C4-2B (cell line): ENCODE measurements around the gene PAQR4.

ENCODE experiments used
- ZFX ChIP-seq: fragments of 450-650 bp; IDR thresholded peaks from 2 replicates; pipeline ENCODE4 v1.6.1; 2017
- TF ChIP-seq, protein P1 (sequence below): fragments of 450-650 bp; conservative IDR thresholded peaks from 2 replicates; pipeline ENCODE4 v1.5.1; 2017; ENCODE audit warnings: mild to moderate bottlenecking

DNA sequence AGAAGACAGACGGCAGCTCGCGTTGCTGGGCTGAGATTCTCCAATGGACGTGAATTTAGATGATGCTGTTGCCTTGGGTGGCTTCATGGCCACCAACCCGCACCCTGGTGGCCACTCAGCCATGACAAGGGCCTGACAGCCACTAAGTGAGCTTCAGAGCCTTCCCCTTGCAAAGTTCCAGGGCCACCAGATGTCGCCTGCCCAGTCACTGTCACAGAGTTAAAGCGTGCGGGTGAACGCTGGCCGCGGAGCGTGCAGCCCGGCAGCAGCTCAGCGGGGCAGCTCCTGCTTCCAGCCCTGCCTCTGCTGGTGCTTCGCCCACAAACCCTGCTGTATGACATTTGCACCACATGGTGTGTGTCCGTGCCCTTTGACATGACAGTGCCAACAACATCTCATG lies 18.4 kb upstream of the PAQR4 start:
- TF ChIP-seq, protein P1, sequence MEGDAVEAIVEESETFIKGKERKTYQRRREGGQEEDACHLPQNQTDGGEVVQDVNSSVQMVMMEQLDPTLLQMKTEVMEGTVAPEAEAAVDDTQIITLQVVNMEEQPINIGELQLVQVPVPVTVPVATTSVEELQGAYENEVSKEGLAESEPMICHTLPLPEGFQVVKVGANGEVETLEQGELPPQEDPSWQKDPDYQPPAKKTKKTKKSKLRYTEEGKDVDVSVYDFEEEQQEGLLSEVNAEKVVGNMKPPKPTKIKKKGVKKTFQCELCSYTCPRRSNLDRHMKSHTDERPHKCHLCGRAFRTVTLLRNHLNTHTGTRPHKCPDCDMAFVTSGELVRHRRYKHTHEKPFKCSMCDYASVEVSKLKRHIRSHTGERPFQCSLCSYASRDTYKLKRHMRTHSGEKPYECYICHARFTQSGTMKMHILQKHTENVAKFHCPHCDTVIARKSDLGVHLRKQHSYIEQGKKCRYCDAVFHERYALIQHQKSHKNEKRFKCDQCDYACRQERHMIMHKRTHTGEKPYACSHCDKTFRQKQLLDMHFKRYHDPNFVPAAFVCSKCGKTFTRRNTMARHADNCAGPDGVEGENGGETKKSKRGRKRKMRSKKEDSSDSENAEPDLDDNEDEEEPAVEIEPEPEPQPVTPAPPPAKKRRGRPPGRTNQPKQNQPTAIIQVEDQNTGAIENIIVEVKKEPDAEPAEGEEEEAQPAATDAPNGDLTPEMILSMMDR: no peak
- TF ChIP-seq ZFX: no peak
